ENCODE measurements around the gene TNFRSF9.

TNFRSF9 gene

DNA sequence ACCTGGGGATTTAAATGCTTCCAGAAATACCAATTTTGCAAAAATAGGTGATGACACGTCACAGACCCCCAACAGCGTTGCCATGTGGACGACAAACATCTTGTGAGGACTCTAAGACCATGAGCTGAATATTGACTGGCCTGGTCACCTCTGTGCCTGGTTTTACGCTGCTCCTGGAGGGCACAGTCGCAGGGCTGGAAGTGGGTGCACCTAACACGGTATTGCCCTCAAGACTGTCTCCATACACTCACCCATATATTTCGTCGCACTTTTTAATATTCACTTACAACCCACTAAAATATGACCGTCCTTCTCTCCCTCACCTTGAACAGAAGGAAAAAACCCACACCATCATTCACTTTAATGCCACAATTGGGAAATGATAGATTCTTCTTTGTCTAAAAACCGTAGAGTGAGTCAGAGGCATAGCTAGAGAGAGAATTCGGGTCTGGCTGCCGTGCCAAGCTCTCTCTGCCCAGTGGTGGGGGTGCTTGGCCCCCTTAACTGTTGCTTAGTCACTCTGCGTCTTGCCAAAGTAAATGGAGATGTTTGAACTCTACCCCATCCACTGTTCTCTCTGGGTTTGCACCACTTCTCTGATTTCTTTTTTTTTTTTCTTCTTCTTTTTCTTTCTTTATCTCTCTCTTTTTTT lies 47.0 kb downstream of the TNFRSF9 start:
- Histone ChIP-seq H3K9me3 (ENCODE audit: severe bottlenecking) (no peaks in the 10 kb centered on the region), H3K36me3 (ENCODE audit: low read depth) (no peaks in the 10 kb centered on the region), H3K27me3 (ENCODE audit: insufficient read depth, poor library complexity, severe bottlenecking) (no peaks in the 10 kb centered on the region), H3K4me3 (ENCODE audit: severe bottlenecking) (no peak overlapping the region), H3K4me1 (ENCODE audit: insufficient read depth, poor library complexity, severe bottlenecking) (no peaks in the 10 kb centered on the region), H3K27ac (ENCODE audit: poor library complexity, severe bottlenecking) (no peak overlapping the region)
- DNase-seq (ENCODE audit: low spot score): no peak
- TF ChIP-seq, protein P1, sequence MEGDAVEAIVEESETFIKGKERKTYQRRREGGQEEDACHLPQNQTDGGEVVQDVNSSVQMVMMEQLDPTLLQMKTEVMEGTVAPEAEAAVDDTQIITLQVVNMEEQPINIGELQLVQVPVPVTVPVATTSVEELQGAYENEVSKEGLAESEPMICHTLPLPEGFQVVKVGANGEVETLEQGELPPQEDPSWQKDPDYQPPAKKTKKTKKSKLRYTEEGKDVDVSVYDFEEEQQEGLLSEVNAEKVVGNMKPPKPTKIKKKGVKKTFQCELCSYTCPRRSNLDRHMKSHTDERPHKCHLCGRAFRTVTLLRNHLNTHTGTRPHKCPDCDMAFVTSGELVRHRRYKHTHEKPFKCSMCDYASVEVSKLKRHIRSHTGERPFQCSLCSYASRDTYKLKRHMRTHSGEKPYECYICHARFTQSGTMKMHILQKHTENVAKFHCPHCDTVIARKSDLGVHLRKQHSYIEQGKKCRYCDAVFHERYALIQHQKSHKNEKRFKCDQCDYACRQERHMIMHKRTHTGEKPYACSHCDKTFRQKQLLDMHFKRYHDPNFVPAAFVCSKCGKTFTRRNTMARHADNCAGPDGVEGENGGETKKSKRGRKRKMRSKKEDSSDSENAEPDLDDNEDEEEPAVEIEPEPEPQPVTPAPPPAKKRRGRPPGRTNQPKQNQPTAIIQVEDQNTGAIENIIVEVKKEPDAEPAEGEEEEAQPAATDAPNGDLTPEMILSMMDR (IDR thresholded peaks at IDR 0.05; ENCODE audit: poor library complexity, severe bottlenecking): no peak
- ATAC-seq (ENCODE audit: low read depth): peak; percentile 57; the same call in 2 of the 3 replicates

DNA sequence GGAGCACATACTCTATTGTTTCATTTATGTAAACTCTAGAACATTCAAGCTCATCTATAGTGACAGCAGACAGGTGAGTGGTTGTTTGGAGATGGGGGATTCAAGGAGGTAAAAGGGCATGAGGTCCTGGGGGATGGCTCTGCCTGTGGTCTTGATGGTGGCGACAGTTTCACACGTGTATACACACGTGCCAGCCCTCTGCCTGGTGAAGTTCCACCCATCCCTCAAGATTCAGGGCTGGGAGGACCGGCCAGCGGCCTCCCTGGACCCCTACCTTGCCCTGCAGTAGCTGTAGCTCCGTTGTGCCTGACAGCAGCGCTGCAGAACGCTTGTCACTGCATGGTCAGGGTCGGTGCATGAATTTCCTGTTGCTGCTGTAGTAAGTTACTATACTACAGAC lies 48.8 kb downstream of the TNFRSF9 start:
- H3K4me3 ChIP-seq (ENCODE audit: severe bottlenecking): no peak overlapping the region
- TF ChIP-seq, protein P1 (IDR thresholded peaks at IDR 0.05; ENCODE audit: poor library complexity, severe bottlenecking): no peak
- no peaks in the 10 kb centered on the region for H3K27me3 ChIP-seq (ENCODE audit: insufficient read depth, poor library complexity, severe bottlenecking)
- H3K36me3 ChIP-seq (ENCODE audit: low read depth): no peaks in the 10 kb centered on the region
- ATAC-seq (ENCODE audit: low read depth) (no peak), DNase-seq (ENCODE audit: low spot score) (no peak)
- no peaks in the 10 kb centered on the region for H3K9me3 ChIP-seq (ENCODE audit: severe bottlenecking)
- H3K4me1 ChIP-seq (ENCODE audit: insufficient read depth, poor library complexity, severe bottlenecking): no peaks in the 10 kb centered on the region
- no peak overlapping the region for H3K27ac ChIP-seq (ENCODE audit: poor library complexity, severe bottlenecking)

DNA sequence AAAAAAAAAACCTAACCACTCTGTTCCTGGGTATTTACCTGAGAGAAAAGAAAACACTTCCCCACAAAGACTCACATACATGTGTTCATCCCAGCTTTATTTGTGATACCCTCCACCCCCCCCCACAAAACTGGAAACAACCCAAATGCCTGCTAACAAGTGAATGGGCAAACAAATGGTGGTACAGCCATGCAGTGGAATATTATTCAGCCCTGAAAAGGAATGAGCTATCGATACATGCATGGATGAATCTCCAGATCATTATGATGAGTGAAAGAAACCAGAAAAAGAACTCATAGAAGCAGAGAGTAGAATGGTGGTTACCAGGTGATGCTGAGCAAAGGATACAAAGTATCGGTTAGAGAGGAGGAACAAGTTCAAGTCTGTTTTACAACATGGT lies 49.8 kb downstream of the TNFRSF9 start:
- DNase-seq (ENCODE audit: low spot score): no peak
- Histone ChIP-seq H3K27me3 (ENCODE audit: insufficient read depth, poor library complexity, severe bottlenecking) (no peaks in the 10 kb centered on the region), H3K4me1 (ENCODE audit: insufficient read depth, poor library complexity, severe bottlenecking) (no peaks in the 10 kb centered on the region), H3K36me3 (ENCODE audit: low read depth) (no peaks in the 10 kb centered on the region), H3K27ac (ENCODE audit: poor library complexity, severe bottlenecking) (no peak overlapping the region), H3K9me3 (ENCODE audit: severe bottlenecking) (no peaks in the 10 kb centered on the region), H3K4me3 (ENCODE audit: severe bottlenecking) (no peak overlapping the region)
- TF ChIP-seq, protein P1 (IDR thresholded peaks at IDR 0.05; ENCODE audit: poor library complexity, severe bottlenecking): no peak
- no peak for ATAC-seq (ENCODE audit: low read depth)

DNA sequence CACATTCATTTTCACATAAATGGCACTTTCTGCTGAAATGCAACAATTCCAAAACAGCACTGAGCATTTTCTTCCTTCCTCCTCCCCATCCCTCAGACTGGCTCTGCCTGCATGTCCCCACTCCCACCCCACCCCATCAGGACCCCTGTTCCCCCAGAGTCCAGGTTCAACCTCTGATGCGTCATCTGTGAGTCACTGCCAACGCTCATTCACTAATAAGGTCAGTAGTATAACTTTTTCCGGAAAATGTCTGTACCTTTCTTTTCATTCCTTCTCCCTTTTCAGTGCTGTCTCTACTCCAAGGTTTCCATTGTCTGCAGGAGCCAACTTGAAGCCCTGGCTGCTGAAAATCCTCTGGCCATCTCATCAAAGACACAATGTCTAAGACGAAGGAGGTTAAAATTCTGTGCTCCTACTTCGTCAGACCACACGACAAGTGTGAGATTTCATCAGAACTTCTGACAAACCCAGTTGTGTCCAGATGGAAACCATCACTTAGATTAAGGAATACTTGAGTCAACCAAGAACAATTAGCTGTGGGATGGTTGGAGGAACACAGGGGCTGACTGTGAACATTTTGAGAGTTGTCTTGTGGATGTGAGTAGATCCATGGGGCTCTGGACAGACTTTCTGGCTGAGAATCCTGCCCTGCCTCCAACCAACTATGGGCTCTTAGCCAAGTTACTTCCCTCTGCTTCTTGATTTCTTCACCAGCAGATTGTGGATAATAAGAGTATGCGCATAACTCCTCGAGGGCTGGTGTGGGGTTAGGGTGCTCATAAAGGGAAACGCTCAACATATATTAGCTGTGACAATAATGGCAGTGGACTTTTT lies 52.2 kb downstream of the TNFRSF9 start:
- Histone ChIP-seq H3K27me3 (ENCODE audit: insufficient read depth, poor library complexity, severe bottlenecking) (no peaks in the 10 kb centered on the region), H3K9me3 (ENCODE audit: severe bottlenecking) (no peaks in the 10 kb centered on the region), H3K4me3 (ENCODE audit: severe bottlenecking) (no peak overlapping the region), H3K36me3 (ENCODE audit: low read depth) (no peaks in the 10 kb centered on the region), H3K27ac (ENCODE audit: poor library complexity, severe bottlenecking) (no peak overlapping the region), H3K4me1 (ENCODE audit: insufficient read depth, poor library complexity, severe bottlenecking) (no peaks in the 10 kb centered on the region)
- DNase-seq (ENCODE audit: low spot score) (no peak), ATAC-seq (ENCODE audit: low read depth) (no peak)
- TF ChIP-seq, protein P1 (IDR thresholded peaks at IDR 0.05; ENCODE audit: poor library complexity, severe bottlenecking): no peak

DNA sequence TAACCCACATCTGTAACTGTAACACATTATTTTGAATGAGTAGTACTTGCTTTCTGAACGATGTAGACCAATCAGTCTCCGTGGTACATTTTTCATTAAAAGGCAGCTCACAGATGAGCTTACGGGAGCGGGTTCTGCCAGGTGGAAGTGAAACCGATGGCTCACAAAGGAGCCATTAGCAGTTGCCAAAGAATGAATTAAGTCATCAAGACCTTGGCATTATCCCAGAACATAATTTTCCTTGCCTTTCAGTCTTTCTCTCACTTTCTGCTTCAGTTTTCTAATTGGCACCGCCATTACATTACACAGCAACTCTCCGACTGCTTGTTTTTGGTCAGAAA lies 54.3 kb downstream of the TNFRSF9 start:
- DNase-seq (ENCODE audit: low spot score) (no peak), ATAC-seq (ENCODE audit: low read depth) (peak; percentile 66)
- no peaks in the 10 kb centered on the region for H3K36me3 ChIP-seq (ENCODE audit: low read depth)
- H3K4me1 ChIP-seq (ENCODE audit: insufficient read depth, poor library complexity, severe bottlenecking): no peaks in the 10 kb centered on the region
- TF ChIP-seq, protein P1 (IDR thresholded peaks at IDR 0.05; ENCODE audit: poor library complexity, severe bottlenecking): no peak
- peak overlapping the region; percentile 2 for H3K4me3 ChIP-seq (ENCODE audit: severe bottlenecking)
- no peaks in the 10 kb centered on the region for H3K9me3 ChIP-seq (ENCODE audit: severe bottlenecking)
- H3K27ac ChIP-seq (ENCODE audit: poor library complexity, severe bottlenecking): no peak overlapping the region
- H3K27me3 ChIP-seq (ENCODE audit: insufficient read depth, poor library complexity, severe bottlenecking): no peaks in the 10 kb centered on the region

Data from RWPE2 (cell line).